AG09309 (cell line): ENCODE data around the gene GALM.

Experiments
- DNase-seq: peaks from one replicate; pipeline ENCODE4 v3.0.0-alpha.2; 2010; ENCODE audit warnings: low read depth
- H3K4me3 ChIP-seq: 2 replicates; pipeline ENCODE4 v1.5.1; 2011; ENCODE audit warnings: mild to moderate bottlenecking, low read depth, low read length, moderate library complexity; ENCODE audit not compliant: control insufficient read depth
- CTCF ChIP-seq: IDR thresholded peaks from 2 replicates; pipeline ENCODE4 v1.5.1; 2011; ENCODE audit warnings: mild to moderate bottlenecking, low read depth, low read length, inconsistent platforms; ENCODE audit not compliant: insufficient read depth, control insufficient read depth; ENCODE audit errors: missing control alignments

The GALM gene

GRCh38 chr2:38665854-38666555, at the start of gene GALM:
Gene GALM (plus strand): TSS chr2:38666114. CDS start chr2:38666162, 48 bp downstream.
- peak within 1 kb of the TSS; percentile 66 for H3K4me3 ChIP-seq

GRCh38 chr2:38617301-38617700, 48.6 kb upstream of the GALM start:
- no peak overlapping the region for H3K4me3 ChIP-seq
- no peak for TF ChIP-seq CTCF
- no peak for DNase-seq

More at GRCh38 chr2:38665854-38666555, at the start of gene GALM:
- peak; percentile 86 for DNase-seq
- TF ChIP-seq CTCF: no peak

- no peak overlapping the region for H3K4me3 ChIP-seq
- TF ChIP-seq CTCF: no peak
- DNase-seq: no peak
These were observed 46.3 kb upstream of the GALM start for GRCh38 chr2:38619458-38620164.

GRCh38 chr2:38620282-38620977, 45.5 kb upstream of the GALM start:
- TF ChIP-seq CTCF: no peak
- no peak overlapping the region for H3K4me3 ChIP-seq
- DNase-seq: peak; percentile 48

- no peak for TF ChIP-seq CTCF
- no peak for DNase-seq
- no peak overlapping the region for H3K4me3 ChIP-seq
These were observed 44.9 kb upstream of the GALM start for GRCh38 chr2:38621018-38621417.

- no peak overlapping the region for H3K4me3 ChIP-seq
- TF ChIP-seq CTCF: no peak
- DNase-seq: no peak
These were observed 43.7 kb upstream of the GALM start for GRCh38 chr2:38622210-38622609.
